ENCODE measurements around the gene TBRG4.

TBRG4 gene

DNA sequence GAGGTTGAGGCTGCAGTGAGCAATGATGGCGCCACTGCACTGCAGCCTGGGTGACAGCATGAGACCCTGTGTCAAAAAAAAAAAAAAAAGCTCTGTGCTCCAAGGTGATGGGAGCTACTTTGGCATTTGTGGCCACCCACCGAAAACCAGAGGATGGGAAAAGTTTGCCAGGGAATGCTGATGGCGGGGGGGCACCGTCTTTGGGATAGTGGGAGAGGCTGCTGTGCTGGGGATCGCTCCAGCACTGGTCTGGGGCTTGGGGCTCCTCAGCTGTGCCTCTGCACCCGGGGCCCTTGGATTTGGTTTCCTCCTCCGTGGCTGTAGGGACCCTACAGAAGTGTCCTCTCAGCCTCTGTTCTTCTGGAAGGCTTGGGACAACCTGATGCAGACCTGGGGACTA, 34.4 kb upstream of the TBRG4 start:
- Histone ChIP-seq H3K27ac (no peak overlapping the region), H3K4me3 (no peak overlapping the region)
- TF ChIP-seq, protein P1, sequence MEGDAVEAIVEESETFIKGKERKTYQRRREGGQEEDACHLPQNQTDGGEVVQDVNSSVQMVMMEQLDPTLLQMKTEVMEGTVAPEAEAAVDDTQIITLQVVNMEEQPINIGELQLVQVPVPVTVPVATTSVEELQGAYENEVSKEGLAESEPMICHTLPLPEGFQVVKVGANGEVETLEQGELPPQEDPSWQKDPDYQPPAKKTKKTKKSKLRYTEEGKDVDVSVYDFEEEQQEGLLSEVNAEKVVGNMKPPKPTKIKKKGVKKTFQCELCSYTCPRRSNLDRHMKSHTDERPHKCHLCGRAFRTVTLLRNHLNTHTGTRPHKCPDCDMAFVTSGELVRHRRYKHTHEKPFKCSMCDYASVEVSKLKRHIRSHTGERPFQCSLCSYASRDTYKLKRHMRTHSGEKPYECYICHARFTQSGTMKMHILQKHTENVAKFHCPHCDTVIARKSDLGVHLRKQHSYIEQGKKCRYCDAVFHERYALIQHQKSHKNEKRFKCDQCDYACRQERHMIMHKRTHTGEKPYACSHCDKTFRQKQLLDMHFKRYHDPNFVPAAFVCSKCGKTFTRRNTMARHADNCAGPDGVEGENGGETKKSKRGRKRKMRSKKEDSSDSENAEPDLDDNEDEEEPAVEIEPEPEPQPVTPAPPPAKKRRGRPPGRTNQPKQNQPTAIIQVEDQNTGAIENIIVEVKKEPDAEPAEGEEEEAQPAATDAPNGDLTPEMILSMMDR (IDR thresholded peaks at IDR 0.05), result no peak
- DNase-seq (ENCODE audit: low spot score), result peak; percentile 45

DNA sequence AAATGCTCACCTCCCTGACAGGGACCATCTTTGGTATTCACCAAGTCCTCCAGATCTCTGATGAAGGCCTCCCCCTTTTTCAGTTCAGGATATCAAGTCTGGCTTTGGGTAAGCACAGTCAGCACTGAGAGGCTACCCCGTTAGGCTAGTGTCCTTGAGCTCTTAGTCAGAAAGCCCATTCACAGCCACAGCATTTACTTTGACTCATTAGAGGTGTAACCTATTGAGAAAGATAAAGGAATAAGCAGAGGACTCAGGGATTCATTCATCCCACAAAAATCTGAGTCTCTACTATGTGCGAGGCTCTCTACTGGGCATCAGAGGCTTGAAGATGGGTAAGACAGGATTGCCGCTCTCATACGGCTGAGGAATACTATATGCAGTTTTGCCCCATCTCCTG, 32.1 kb upstream of the TBRG4 start:
- Histone ChIP-seq H3K4me3 (no peak overlapping the region), H3K27ac (no peak overlapping the region)
- no peak for DNase-seq (ENCODE audit: low spot score)
- TF ChIP-seq, protein P1 (IDR thresholded peaks at IDR 0.05), result no peak

DNA sequence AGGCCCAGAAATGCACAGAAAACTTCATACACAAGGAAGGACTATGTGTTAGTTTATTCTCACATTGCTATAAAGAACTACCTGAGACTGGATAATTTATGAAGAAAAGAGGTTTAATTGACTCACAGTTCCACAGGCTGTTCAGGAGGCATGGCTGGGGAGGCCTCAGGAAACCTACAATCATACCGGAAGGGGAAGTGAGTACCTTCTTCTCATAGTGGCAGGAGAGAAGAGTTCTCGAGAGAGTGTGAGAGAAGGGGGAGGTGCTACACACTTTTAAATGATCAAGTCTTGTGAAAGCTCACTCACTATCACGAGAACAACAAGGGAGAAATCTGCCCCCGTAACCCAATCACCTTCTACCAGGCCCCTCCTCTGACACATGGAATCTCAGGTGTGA, 29.3 kb upstream of the TBRG4 start:
- DNase-seq (ENCODE audit: low spot score), result no peak
- TF ChIP-seq, protein P1 (IDR thresholded peaks at IDR 0.05), result no peak
- H3K4me3 ChIP-seq, result no peak overlapping the region

DNA sequence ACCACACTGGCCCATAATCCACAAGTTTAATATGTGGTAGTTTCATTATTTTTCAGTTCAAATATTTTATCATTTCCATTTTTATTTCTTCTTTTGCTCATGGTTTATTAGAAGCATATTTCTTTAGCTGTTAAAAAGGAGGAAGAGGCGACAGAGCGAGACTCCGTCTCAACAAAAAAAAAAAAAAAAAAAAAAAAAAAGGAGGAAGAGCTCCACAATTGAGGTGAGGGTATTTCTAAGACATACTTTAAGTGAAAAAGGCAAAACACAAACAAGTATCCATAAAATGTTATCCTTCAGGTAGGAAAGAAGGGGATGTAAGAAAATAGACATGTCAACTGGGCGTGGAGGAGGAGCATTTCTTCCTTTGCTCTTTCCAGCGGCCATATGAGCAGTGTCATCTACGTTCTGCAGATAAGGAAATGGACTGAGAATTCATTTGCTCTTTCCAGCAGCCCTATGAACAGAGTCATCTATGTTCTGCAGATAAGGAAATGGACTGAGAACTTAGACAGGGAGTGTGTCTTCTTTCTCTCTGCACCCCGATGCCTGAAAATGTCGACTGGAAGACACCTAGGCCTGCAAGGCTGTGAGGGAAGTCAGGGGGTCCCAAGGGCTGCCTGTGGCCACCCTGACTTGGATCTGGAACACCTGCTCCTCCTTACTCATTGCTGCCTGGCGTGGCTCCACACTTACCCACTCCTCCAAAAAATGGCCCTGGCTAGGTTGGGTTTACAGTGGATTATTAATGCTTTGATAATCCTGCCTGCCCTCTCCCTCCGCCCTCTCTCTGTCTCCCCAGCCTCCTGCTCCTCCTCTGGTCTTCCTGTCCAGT, 27.2 kb upstream of the TBRG4 start:
- Histone ChIP-seq H3K27ac (no peak overlapping the region), H3K4me3 (no peak overlapping the region)
- TF ChIP-seq, protein P1 (IDR thresholded peaks at IDR 0.05), result no peak
- no peak for DNase-seq (ENCODE audit: low spot score)

More for the DNA sequence above, 29.3 kb upstream of the TBRG4 start:
- no peak overlapping the region for H3K27ac ChIP-seq

DNA sequence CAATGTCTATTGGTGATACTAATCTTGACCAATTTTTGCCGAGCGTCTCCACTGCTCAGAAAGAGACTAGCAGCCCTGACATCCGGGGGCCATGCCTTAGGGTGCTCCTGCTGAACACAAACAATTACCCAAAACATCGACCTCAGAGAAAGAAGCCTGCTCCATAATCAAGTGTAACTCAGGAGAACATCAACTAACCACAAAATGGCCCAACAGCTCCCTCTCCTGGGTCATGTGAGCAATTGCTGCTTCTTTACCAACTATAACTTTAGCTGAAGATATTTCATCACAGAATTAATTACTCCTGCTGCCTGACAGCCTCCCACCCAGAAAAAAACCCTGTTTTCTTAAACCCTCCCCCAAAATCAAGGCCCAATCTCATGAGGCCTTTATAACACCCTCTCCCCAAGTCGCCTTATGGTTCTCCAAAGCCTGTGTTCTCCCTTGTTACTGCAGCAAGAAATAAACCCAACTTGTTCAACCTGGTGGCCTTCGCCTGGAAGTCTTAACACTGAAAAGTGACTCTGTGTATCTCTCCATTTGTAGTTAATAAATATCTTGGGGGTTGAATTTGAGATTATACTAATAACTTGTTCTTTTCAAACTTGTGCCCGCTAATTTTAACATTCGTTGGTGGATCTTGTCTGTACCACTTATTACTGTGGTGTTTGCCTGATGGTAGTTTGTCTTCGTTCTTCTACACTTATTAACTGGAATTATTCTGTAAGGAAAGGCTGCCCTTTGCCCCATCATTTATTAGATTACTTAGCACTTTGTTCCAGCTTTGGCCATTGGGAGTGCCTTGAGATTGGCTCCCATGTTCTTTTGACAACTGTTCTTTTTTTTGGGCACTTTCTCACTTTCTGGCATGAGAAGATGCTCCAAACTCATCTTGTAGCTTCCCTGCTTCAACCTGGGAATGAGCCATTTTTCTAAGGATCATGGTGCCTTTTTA, 24.9 kb upstream of the TBRG4 start:
- TF ChIP-seq, protein P1 (IDR thresholded peaks at IDR 0.05), result peak; percentile 67
- H3K27ac ChIP-seq, result no peak overlapping the region
- no peak for DNase-seq (ENCODE audit: low spot score)
- no peak overlapping the region for H3K4me3 ChIP-seq

DNA sequence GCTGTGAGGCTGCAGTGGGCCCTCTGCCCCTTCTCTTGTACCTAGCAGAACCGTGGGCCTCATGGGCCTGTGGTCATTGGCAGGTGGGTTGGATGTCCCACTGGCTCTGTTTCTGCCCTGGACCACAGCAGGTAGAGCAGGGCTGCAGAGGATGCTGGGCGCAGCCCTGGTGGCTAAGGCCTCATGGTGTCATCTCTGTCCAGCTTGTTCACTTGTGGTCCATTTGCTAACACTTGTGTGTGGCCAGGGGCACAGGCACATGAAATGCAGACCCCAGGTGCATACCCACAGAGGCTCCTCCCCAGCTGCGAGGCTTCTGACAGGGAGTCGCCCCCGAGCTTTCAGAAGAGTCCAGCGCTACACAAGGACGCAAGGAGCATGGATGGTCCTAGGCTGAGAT, 22.4 kb upstream of the TBRG4 start:
- no peak for DNase-seq (ENCODE audit: low spot score)
- no peak overlapping the region for H3K4me3 ChIP-seq
- TF ChIP-seq, protein P1 (IDR thresholded peaks at IDR 0.05), result no peak

More for the DNA sequence above, 22.4 kb upstream of the TBRG4 start:
- H3K27ac ChIP-seq, result no peak overlapping the region

All from coronary artery (tissue), 2 donors.